ENCODE measurements around the gene SNX8. TPM values are rescaled to one million over a fixed set of nuclear protein-coding genes. Genes with fewer than 3 reads are reported as not detected.

The SNX8 gene
- total RNA-seq, 1 donor from 2014 or later = 12.9 TPM

- Histone ChIP-seq H3K27me3 (ENCODE audit: control insufficient read depth, insufficient read depth, low read length) (no peaks in the 10 kb centered on the region), H3K36me3 (ENCODE audit: control insufficient read depth, insufficient read depth, low read length) (peaks cover 11% of the 10 kb centered on the region), H3K4me3 (ENCODE audit: low read depth, low read length) (no peak overlapping the region)
- FAIRE-seq (peak; percentile 23), DNase-seq (ENCODE audit: low read depth) (peak; percentile 5)
- TF ChIP-seq, protein P1, sequence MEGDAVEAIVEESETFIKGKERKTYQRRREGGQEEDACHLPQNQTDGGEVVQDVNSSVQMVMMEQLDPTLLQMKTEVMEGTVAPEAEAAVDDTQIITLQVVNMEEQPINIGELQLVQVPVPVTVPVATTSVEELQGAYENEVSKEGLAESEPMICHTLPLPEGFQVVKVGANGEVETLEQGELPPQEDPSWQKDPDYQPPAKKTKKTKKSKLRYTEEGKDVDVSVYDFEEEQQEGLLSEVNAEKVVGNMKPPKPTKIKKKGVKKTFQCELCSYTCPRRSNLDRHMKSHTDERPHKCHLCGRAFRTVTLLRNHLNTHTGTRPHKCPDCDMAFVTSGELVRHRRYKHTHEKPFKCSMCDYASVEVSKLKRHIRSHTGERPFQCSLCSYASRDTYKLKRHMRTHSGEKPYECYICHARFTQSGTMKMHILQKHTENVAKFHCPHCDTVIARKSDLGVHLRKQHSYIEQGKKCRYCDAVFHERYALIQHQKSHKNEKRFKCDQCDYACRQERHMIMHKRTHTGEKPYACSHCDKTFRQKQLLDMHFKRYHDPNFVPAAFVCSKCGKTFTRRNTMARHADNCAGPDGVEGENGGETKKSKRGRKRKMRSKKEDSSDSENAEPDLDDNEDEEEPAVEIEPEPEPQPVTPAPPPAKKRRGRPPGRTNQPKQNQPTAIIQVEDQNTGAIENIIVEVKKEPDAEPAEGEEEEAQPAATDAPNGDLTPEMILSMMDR (IDR thresholded peaks at IDR 0.05; ENCODE audit: insufficient read depth, low read length, severe bottlenecking) = no peak
Observed at GRCh38 chr7:2224491-2224928, 89.7 kb downstream of the SNX8 start.

DNA sequence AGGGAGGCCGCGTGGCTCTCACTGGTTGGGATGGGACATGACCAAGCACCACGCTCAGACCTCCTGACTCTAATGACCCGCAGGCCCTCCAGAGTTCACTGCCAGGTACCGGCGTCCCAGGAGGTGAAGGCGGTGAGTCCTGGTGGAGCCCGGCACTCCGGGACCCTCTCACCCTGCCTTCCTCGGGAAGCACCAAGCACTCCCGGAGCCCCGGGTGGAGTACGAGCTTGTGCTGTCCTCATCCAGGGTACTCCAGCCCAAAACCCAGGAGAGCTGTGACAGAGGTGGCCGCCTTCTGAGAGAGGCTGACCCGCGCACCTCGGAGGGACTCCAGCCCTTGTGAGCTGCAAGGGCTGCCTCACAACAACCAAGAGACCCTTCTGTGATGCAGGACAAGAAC, 90.9 kb downstream of the SNX8 start:
- Histone ChIP-seq H3K27me3 (ENCODE audit: control insufficient read depth, insufficient read depth, low read length) (no peaks in the 10 kb centered on the region), H3K36me3 (ENCODE audit: control insufficient read depth, insufficient read depth, low read length) (peaks cover 10% of the 10 kb centered on the region), H3K4me3 (ENCODE audit: low read depth, low read length) (no peak overlapping the region)
- TF ChIP-seq, protein P1 (IDR thresholded peaks at IDR 0.05; ENCODE audit: insufficient read depth, low read length, severe bottlenecking) = no peak
- DNase-seq (ENCODE audit: low read depth) (no peak), FAIRE-seq (peak; percentile 87)

GRCh38 chr7:2222516-2222915, 91.7 kb downstream of the SNX8 start:
- Histone ChIP-seq H3K36me3 (ENCODE audit: control insufficient read depth, insufficient read depth, low read length) (peaks cover 13% of the 10 kb centered on the region), H3K4me3 (ENCODE audit: low read depth, low read length) (no peak overlapping the region), H3K27me3 (ENCODE audit: control insufficient read depth, insufficient read depth, low read length) (no peaks in the 10 kb centered on the region)
- TF ChIP-seq, protein P1 (IDR thresholded peaks at IDR 0.05; ENCODE audit: insufficient read depth, low read length, severe bottlenecking) = no peak
- DNase-seq (ENCODE audit: low read depth) = no peak
- FAIRE-seq = no peak

- DNase-seq (ENCODE audit: low read depth) = no peak
- Histone ChIP-seq H3K27me3 (ENCODE audit: control insufficient read depth, insufficient read depth, low read length) (no peaks in the 10 kb centered on the region), H3K4me3 (ENCODE audit: low read depth, low read length) (no peak overlapping the region), H3K36me3 (ENCODE audit: control insufficient read depth, insufficient read depth, low read length) (peaks cover 23% of the 10 kb centered on the region)
- no peak for FAIRE-seq
- TF ChIP-seq, protein P1 (IDR thresholded peaks at IDR 0.05; ENCODE audit: insufficient read depth, low read length, severe bottlenecking) = no peak
Observed at GRCh38 chr7:2220954-2221353, 93.3 kb downstream of the SNX8 start.

- FAIRE-seq (no peak), DNase-seq (ENCODE audit: low read depth) (no peak)
- Histone ChIP-seq H3K36me3 (ENCODE audit: control insufficient read depth, insufficient read depth, low read length) (peaks cover 23% of the 10 kb centered on the region), H3K27me3 (ENCODE audit: control insufficient read depth, insufficient read depth, low read length) (no peaks in the 10 kb centered on the region), H3K4me3 (ENCODE audit: low read depth, low read length) (no peak overlapping the region)
- TF ChIP-seq, protein P1 (IDR thresholded peaks at IDR 0.05; ENCODE audit: insufficient read depth, low read length, severe bottlenecking) = no peak
Observed at GRCh38 chr7:2220506-2220905, 93.7 kb downstream of the SNX8 start.

- TF ChIP-seq, protein P1 (IDR thresholded peaks at IDR 0.05; ENCODE audit: insufficient read depth, low read length, severe bottlenecking) = no peak
- peaks cover 24% of the 10 kb centered on the region for H3K36me3 ChIP-seq (ENCODE audit: control insufficient read depth, insufficient read depth, low read length)
- FAIRE-seq = no peak
Observed at GRCh38 chr7:2220030-2220429, 94.2 kb downstream of the SNX8 start.

More at GRCh38 chr7:2220030-2220429, 94.2 kb downstream of the SNX8 start:
- DNase-seq (ENCODE audit: low read depth) = no peak
- H3K4me3 ChIP-seq (ENCODE audit: low read depth, low read length) = no peak overlapping the region
- H3K27me3 ChIP-seq (ENCODE audit: control insufficient read depth, insufficient read depth, low read length) = no peaks in the 10 kb centered on the region

Data from bronchial epithelial cell (primary cell).